HG03520 (cell line): Measurements from ENCODE around the gene PRICKLE1.

Experiments used
- ATAC-seq: cut with Tn5 transposase; IDR thresholded peaks from one replicate; pipeline ENCODE4 v1.9.1; 2021; ENCODE audit warnings: mild to moderate bottlenecking, moderate library complexity; ENCODE audit not compliant: unreplicated experiment

The PRICKLE1 gene

DNA sequence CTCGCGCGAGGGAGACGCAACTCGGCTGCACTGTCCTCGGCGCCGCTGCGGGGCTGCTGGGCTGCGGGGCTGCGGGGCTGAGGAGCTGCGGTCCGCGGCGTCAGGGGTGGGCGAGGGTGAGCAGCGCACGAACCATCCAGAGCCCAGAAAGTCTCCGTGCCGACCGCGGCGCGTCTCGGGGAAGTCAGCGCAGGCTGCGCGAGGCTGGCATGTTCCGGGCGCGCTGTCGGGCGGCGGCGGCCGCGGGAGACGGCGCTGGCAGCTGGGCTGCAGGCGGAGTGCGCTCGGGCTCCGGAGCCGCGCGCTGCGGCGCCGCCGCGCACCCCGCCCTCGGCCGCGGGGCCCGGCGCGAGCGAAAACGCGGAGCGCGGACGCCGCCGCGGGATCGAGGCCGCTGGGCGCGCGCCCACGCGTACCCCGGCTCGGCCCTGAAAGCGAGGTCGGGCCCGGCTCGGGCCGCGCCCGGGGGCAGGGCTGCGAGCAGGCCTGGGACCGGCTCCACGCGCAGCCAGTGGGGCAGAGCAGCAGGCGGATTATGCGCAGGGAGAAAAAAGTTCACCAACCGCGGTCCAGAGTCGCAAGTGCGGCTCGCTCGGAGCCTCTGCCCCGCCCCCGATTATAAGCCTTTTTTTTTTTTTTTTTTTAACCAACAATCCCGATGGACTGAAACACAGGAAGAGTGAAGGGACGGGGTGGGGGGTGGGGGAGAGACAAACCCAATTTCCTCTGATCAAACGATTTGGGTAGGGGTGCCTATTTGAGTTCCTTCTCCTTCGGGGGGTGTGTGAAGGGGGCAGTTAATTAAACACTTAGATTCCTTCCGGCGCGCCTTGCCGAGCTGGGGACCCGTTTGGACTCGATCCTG, at the start of gene PRICKLE1:
Gene PRICKLE1 (minus strand): TSS at position 282 of the 865 bp plus-strand sequence. CDS start 117,230 bp downstream, outside the sequence.
- peak; percentile 73 for ATAC-seq

DNA sequence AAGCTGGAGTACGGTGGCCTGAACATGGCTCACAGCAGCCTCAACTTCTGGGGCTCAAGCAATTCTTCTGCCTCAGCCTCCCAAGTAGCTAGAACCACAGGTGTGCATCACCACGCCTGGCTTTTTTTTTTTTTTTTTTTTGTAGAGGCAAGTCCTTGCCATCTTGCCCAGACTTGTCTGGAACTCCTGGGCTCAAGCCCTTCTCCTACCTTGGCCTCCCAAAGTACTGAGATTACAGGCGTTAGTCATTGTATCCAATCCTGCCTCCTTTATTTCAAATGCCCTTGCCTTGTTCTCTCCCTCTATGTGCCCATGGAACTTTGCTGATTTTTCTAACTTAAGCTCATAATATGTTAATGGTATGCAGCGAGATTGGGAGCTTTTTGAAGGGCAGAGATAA, 49.2 kb upstream of the PRICKLE1 start:
- ATAC-seq = no peak

DNA sequence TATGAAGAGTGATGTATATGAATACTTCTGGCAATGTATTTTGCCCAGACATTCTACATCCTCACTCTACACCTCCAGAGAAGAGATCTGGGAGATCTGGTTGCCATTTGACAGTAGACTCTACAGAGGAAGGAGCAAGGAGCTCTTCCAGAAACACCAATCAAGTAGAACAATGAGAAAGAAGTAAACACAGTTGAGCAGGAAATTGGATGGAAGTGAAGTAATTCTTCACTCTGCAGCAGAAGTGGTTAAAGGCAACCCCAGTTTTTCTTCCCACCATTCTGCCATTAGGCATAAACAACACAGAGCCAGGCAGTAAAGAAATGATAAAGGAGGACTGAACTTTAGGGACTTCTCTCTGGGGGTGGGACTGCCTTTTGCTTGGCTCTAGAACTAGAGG, 48.5 kb upstream of the PRICKLE1 start:
- ATAC-seq = no peak

DNA sequence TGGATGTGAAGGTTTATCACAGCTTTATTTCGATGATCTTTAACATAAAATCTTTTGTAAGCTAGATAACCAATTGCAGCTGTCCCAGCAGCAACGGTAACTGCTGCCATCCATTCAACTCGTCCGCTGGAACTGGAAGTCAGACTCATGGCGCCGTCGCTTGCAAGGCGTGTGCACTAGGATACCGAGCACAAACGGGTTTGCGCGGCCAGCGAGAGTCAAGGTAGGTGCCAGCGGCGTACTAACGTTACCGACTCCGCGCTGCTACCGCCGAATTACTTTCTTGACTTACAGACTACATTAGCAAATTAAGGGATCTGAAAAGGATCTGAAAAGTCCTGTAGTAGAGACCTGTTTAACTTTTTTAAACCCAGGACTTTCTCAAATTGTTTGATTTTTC, 47.4 kb upstream of the PRICKLE1 start:
- no peak for ATAC-seq

DNA sequence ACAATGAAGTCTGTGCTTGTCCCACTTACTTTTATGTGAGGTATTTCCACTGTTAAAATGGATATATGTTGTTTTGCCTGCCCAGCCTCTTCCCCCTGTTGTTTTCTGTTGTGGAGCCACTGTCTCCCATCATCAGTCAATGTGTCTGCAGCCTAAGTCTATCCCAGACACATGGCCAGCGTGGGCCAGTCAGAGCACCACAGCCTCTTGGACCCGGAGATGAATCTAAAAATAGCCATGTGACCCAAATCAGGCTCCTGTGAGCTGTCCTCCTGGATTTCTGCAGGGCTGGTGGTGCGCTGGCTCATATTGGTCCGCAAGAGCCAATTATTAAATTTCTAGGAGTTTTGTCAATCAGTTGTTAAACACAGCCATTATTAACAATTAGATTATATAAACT, 44.0 kb upstream of the PRICKLE1 start:
- no peak for ATAC-seq

DNA sequence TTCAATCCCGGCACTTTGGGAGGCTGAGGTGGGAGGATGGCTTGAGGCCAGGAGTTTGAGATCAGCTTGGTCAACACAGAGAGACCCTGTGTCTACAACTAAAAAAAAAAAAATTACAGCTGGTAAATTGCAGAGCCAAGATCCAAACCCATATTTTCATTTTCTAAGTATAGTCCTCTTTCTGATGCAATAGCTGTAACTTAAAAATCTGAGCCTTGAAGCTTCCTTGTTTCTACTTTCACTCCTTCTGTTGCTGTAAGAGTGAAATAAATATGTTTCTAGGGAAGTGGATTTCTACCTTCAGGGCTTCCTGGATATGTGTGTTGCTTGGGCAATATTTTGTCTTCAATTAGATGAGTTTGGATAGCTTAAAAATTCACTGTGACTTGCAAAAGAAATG, 42.0 kb upstream of the PRICKLE1 start:
- no peak for ATAC-seq

DNA sequence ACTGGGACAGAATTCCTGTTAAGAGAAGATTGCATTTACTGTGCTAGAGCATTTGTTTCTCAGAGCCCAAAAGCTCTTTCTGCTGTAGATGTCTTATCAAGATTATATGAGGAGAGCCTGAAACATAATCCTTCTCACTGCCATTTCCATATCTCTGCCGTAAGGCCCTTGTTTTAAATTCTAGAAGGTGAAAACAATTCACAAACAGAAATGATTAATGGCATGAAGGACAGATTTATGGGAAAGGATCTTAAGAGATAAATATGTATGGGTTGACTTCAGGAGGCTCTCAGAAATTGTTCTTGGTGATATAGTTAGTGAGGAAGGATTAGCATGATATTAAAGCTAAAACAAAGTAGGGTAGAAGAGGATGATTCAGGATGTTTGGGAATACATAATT, 40.8 kb upstream of the PRICKLE1 start:
- ATAC-seq = no peak

DNA sequence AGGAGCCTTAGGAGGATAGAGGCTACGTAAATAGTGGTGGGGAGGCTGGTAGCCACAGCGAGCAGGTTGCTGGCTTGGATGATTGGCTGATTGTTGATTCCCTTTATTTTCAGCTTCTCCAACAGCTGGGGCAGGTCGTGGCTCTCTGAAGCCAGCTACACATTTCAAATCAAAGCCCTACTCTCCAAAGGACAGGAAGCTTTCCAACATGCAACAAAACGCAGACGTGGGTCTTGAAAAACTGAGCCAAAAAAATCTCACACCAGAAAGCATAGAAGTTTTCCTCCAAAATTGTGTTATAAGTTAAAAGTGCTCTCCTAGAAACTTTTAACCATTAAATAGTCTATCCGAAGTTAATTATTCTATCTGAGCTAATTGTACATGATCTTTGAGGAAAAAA, 37.6 kb upstream of the PRICKLE1 start:
- ATAC-seq = no peak

DNA sequence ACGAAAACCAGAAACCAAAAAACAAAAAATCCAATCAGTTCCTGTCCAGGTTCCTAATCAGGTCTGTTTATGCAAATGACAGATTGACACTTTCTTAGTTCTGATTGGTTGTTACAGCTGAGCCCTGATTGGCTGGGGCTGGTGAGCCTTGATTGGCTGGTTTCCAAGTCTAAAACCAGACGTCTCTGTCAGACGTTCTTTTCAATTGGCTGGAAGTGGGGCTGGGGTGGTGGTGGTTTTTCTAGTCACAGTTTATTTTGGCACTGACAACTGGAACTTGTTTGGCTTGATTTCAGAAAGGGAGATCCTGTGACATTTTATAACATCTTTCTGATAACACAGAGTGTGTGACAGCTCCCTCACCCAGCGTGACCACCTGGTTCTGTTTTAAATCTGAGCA, 36.1 kb upstream of the PRICKLE1 start:
- ATAC-seq = no peak

DNA sequence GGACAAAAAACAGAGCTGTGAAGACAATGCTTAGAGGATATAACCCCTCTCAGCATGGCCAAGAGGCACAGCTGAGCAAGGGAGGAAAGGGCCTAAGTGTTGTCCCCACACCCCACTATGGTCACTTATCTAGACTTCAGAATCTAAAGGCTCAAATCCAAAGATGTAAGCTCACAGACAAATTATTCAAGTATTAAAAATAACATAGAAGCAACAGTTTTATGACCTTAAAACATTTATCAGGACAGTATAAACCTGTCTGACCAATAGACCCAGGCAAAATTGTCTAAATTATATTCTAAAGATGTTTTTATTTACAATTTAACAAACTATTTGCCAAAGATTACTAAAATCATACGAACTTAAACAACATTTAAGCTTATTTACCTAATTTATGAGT, 28.1 kb upstream of the PRICKLE1 start:
- ATAC-seq = no peak

DNA sequence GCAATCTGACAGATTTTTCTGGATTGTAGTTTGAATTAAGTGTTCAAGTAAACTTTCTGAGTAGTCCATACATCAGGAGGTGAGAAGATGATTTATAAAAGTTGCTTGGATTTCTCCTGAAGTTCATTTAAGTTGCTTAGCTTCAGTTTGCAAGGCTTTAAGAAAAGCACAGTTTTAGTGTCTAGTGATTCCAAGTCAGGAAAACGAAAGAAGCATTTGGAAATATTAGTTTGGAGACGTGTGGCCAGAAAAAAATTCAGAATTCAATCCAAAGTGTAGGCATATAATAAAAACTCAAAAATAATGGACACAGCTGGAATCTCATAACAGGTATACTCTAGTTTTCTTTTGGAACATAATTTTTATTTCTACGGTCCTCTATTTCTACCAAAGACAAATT, 25.5 kb upstream of the PRICKLE1 start:
- no peak for ATAC-seq

DNA sequence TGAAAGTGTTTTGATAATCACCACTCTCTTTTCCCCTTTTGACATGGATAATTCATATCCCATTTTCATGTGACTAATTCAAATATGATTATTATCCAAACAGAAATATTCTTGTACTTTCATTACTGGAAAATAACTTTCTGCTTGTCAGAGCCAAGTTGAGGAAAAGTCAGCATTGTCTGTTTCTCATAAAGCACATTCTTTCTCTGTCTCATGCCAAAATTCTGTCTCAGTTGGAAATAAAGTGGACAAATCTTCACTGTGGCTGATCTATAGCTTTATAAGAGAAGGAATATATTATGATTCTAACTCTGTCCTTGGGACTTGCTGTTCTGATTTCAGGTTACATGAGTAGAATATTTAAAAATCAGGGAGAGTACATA, 22.7 kb upstream of the PRICKLE1 start:
- ATAC-seq = no peak

DNA sequence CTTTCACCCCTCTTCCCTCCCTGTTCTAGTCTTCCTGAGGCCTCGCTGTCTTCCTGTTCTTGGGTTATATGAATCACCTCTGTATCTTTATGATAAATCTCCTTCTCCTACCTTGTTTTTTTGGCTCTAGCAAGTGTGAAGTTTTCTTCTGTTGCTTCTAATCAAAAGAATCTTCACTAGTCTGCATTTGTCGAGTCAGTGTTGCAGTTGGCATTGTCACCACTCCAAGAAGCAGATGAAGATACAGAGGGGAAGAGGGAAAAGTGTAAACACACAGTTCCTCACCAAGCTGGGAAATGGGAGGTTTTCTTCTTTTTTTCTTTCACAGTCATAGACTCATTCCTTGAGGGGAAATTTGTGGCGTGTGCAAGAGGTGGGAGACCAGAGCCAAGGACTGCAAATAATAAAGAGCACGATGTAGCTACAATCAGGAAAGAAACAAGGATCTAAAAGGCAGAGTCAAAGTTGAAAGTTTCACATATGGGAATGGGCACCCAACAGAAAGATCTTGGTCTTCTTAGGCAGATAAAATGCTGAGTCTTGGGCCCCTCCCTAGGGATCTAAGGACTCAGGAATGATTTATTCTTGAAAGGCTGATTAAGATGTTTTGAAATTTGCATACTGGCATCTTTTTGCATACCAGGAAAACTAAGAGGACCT, 22.2 kb upstream of the PRICKLE1 start:
- ATAC-seq = no peak

DNA sequence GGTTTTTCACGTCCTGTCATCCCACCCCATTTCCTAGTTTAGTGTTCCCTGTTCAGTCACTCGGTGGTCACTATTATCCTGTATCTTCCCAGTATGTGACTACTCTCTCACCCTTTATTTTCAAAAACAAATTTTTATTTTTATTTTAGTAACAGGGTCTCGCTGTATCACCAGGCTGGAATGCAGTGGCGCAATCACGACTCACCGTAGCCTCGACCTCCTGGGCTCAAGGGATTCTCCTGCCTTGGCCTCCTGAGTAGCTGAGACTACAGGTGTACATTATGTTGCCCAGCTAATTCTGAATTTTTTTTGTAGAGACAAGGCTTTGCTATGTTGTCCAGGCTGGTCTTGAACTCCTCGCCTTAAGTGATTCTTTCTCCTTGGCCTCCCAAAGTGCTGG, 20.1 kb upstream of the PRICKLE1 start:
- ATAC-seq = no peak

DNA sequence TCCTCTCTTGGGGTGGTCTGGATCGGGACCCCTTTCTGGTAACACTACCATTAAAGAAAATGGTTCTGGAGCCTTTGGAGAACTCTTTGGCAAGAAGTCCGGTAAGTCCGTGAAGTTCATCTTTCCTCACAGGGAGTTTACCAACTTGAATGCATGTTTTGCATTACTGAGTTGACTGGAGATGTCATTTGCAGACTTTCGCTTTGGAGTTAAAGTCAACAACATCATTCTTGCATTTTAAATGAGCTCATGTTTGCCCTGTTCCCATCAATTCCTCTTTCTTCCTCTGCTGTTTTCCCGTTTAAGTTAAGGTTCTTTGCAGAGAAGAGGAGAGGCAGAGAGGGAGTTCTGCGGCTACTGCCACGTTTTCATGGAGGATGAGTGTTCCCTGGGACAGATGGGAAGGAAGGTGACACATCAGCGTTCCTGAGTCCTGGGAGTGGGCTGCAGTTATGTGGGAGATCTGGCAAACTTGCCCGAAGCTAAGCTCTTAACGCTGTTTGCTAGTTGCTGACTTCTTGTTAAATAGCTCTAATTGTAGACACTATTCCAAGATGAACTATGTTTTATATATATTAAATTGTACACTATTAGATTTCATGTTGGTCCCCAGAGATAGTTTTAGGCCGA, 18.8 kb upstream of the PRICKLE1 start:
- no peak for ATAC-seq

DNA sequence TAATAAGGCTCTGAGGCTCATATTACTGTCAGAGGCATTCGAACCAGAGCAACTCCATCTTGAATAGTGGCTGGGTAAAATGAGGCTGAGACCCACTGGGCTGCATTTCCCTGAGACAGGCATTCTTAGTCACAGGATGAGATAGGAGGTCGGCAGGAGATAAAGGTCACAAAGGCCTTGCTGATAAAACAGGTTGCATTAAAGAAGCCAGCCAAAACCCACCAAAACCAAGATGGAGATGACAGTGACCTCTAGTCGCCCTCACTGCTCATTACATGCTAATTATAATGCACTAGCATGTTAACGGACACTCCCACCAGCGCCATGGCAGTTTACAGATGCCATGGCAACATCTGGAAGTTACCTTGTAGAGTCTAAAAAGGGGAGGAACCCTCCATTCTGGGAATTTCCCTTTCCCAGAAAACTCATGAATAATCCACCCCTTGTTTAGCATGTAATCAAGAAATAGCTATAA, 18.1 kb upstream of the PRICKLE1 start:
- ATAC-seq = no peak

DNA sequence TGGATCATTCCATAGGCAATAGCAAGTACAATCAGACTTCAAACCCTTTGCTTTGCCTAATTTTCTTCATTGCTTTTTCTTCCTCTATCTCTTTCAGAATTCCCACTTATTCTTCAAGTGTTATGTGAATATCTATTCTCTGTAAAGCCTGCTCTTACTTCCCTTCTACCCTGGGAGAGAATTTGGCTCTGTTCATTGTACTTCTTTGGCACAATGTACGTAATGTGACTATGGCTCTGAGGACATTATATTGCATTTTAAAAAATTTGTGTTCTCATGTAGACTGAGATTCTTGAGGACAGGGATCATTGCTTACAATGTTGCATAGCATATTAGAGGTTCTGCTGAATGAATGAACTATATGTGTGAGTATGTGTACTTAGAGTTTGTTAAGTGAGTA, 16.9 kb upstream of the PRICKLE1 start:
- no peak for ATAC-seq

DNA sequence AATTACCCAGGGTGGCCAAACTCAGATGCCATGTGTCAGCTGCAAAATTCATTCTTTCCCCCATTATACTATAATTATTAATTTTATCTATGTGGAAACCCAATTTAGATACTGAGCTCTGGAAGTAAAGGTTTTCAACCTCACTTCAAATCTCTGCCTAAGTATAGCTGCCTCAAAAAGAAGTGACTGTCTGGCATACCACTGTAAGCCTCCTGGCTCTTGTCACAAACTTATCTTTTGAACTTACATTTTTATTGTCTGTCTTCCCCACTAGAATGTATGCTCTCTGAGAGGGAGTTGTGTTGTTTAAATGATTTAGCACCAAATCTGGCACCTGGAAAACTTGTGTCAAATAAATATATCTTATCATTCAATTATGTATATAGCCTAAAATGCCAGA, 16.1 kb upstream of the PRICKLE1 start:
- no peak for ATAC-seq

DNA sequence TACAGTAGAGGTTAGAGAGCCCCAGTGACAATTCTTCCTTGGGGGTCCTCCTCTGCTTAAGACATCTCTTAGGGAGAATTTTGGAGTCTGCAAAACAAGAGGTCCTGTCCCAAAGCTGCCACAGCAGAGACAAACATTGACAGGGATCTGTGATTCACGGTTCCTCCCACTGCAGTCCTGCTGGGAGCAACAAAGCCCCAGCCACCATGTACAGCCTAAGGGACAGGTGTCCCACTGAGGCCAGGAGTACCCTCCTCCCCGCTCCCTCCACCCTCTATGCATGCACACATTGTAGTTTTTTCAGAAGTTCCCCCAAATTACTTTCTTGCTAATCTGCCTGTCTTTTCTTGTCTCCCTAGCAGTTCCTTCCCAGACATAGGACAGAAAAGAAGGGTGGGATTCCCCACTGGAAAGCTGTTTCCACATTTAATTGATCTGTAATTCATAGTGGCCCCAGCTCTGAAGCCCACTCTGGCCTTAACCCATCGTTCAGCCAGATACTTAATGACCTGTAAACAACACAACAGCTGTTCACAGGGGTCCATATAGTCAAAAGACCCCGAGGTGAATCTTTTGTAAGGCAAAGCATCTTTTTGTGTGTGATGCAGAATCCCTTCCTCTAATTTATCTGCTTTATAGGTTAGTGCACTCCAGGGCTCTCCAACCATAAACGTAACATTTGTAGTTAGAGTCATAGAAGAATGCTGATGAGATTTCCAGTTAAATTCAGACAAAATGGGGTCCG, 13.9 kb upstream of the PRICKLE1 start:
- ATAC-seq = no peak

DNA sequence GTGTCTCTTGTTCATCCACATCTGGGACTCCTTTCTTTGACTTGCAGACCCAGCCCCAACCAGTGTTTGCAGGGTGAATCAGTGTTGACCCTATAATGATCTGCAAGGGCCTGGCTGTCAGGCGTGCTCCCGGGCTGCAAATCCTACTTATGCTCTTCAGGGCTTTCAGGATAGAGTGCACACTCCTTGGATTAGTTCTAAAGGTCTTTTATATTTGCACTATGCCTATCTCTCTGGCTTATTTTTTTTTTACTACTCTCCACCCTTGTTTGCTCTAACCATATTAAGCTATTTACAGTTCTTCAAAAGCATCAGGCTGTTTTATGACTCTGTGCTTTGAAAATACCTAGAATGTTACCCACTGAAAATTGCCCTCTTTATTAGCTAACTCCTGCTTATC, 4.3 kb upstream of the PRICKLE1 start:
- no peak for ATAC-seq

DNA sequence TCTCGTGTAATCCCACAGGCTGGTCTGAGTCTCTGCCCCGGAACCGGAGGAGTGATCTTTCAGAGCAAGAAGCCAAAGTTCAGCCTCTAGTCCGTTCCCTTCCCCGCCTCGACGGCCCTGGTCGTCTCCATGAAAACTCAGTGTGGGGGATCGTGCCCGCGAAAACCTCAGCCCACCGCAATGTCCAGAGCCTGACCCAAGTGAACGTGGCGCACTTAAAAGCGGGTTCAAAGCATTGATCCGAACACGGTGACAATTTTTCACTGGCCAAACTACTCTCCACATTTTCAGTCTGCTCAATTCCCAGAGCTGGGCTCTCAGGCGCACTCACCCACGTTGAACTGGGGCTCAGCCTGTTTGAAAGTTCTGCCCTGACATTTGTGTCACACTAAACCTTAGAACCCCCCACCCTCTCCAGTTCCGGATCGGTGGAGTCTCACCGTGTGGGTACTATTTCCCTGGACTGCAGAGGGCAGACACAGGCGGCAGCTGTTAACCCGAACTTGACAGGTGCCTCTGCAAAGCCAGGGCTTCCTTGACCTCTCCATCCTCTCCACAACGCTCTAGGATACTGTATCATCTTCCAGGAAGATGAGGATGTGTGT, 886 bp upstream of the PRICKLE1 start:
- ATAC-seq = no peak
